Activated CD8-positive, alpha-beta T cell treated with anti-CD3 and anti-CD28 coated beads, Interleukin-2, amount 10 ng/mL, durations not matched to agents 7 days and 5 days (primary cell): Measurements from ENCODE around the gene ZNF853. TPM values are rescaled to one million over a fixed set of nuclear protein-coding genes. Genes with fewer than 3 reads are reported as not detected.

Experiments
- ATAC-seq: fragments of 150-1000 bp; cut with Tn5 transposase; one replicate; pipeline ENCODE4 v1.10.0; 2021; ENCODE audit warnings: moderate library complexity
- CTCF ChIA-PET: fragments of 350-600 bp; sonication (Branson Sonifier 250); formaldehyde crosslinking; loops from one replicate; lab custom pipeline; 2021; ENCODE audit warnings: antibody characterized with exemption; lab: Charles Lee
- POLR2A ChIA-PET: fragments of 350-600 bp; sonication (Branson Sonifier 250); formaldehyde crosslinking; loops from one replicate; lab custom pipeline; 2021; ENCODE audit warnings: antibody characterized with exemption; lab: Charles Lee
- DNase-seq: peaks from one replicate; pipeline ENCODE4 v3.0.0-alpha.2; 2020
- H3K27ac Mint-ChIP-seq: one replicate; pipeline ENCODE4 v1.8.0; 2021; ENCODE audit warnings: mild to moderate bottlenecking, mixed read lengths
- H3K27me3 Mint-ChIP-seq: one replicate; pipeline ENCODE4 v1.8.0; 2021; ENCODE audit warnings: low read depth, mixed read lengths
- H3K36me3 Mint-ChIP-seq: one replicate; pipeline ENCODE4 v1.8.0; 2021; ENCODE audit warnings: low read depth, mixed read lengths
- H3K4me1 Mint-ChIP-seq: one replicate; pipeline ENCODE4 v1.8.0; 2021; ENCODE audit warnings: low read depth, mixed read lengths
- H3K4me3 Mint-ChIP-seq: one replicate; pipeline ENCODE4 v1.8.0; 2021; ENCODE audit warnings: mild to moderate bottlenecking, mixed read lengths
- H3K9me3 Mint-ChIP-seq: one replicate; pipeline ENCODE4 v1.8.0; 2022; ENCODE audit warnings: mixed read lengths; ENCODE audit not compliant: insufficient read depth
- total RNA-seq, 2 experiments: library from RNA; stranded (reverse); gene quantifications; one replicate each; pipeline ENCODE4 v1.2.3, GENCODE V29; 2021

The ZNF853 gene
- total RNA-seq, 2 experiments from 2014 or later: 0.78 to 1.0 TPM

DNA sequence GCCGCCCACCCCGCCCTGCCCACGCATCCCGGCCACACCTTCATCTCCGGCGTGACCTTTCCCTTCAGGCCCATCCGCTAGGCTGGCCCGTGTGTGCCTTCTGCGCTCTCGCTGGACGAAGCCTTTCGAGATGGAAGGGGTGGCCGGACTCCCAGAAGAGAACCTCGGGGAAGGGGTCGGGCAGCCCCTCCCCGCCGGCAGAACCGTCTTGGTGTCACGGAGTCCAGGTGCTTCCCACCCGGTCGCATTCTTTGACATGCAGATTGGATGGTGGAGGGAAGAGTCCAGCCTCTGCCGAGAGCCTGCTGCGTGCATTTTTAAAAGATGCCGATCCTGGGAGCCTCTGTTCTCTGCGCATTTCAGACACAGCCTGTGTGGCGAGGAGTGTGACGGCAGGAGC lies 7.3 kb upstream of the ZNF853 start:
- ChIA-PET POLR2A (no interaction called here), CTCF (no interaction called here)
- Mint-ChIP-seq H3K4me3 (no peak overlapping the region), H3K4me1 (peaks cover 4% of the 10 kb centered on the region), H3K27ac (no peak overlapping the region), H3K36me3 (peaks cover 24% of the 10 kb centered on the region), H3K27me3 (peaks cover 4% of the 10 kb centered on the region), H3K9me3 (no peaks in the 10 kb centered on the region)
- ATAC-seq (no peak), DNase-seq (no peak)

- DNase-seq: no peak
- Mint-ChIP-seq H3K27me3 (peaks cover 6% of the 10 kb centered on the region), H3K36me3 (peaks cover 21% of the 10 kb centered on the region), H3K9me3 (no peaks in the 10 kb centered on the region), H3K27ac (no peak overlapping the region), H3K4me1 (peaks cover 4% of the 10 kb centered on the region), H3K4me3 (no peak overlapping the region)
- ChIA-PET CTCF (no interaction called here), POLR2A (no interaction called here)
- ATAC-seq: no peak
These were observed 6.6 kb upstream of the ZNF853 start for GRCh38 chr7:6608794-6609193.

DNA sequence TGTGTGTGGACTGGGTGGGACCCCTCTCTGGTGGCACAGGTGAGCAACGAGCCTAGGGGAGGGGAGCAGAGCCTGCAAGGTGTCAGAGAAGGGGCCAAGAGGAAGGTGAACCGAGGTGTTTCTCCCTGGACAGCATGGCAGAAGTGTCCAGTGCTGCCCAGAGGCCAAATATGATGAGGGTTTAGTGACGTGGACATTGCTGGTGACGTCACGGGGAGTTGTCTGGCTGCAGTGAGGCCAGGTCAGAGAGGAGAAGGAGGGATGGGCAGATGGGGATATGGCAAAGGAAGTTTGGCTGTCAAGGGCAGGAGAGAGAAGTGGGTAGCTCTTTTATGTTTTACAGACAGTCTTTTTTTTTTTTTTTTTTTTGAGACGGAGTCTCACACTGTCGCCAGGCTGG lies 2.6 kb upstream of the ZNF853 start:
- H3K9me3 Mint-ChIP-seq: no peaks in the 10 kb centered on the region
- H3K36me3 Mint-ChIP-seq: no peaks in the 10 kb centered on the region
- no peak overlapping the region for H3K27ac Mint-ChIP-seq
- ChIA-PET CTCF (no interaction called here), POLR2A (no interaction called here)
- no peak overlapping the region for H3K4me3 Mint-ChIP-seq
- ATAC-seq: no peak
- peaks cover 10% of the 10 kb centered on the region for H3K4me1 Mint-ChIP-seq
- no peak for DNase-seq
- H3K27me3 Mint-ChIP-seq: peaks cover 22% of the 10 kb centered on the region

DNA sequence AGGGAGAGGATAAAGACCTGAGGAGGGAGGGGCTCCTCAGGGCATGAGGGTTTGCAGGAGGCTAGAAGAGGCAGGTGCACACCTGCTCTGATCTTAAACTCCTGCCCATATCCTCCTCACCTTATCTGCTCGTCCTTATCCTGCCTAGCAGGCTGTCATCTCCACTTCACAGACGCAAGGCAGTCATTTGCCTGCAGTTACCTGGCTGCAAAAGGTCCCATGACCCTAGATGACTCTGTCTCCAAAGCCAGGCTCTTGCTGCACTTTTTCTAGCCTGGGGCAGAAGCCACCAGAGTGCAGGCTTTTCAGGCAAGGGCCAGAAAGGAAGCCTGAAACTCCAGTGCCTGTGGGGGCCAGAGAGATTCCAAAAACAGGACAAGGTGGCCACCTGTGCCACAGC lies 1.7 kb upstream of the ZNF853 start:
- Mint-ChIP-seq H3K27me3 (peaks cover 25% of the 10 kb centered on the region), H3K36me3 (no peaks in the 10 kb centered on the region), H3K4me1 (peaks cover 13% of the 10 kb centered on the region), H3K9me3 (no peaks in the 10 kb centered on the region), H3K27ac (no peak overlapping the region), H3K4me3 (no peak overlapping the region)
- no peak for ATAC-seq
- DNase-seq: no peak
- POLR2A ChIA-PET: no interaction called here
- CTCF ChIA-PET: no interaction called here

- Mint-ChIP-seq H3K4me1 (peaks cover 34% of the 10 kb centered on the region), H3K27ac (no peak overlapping the region), H3K27me3 (peaks cover 25% of the 10 kb centered on the region), H3K36me3 (no peaks in the 10 kb centered on the region), H3K9me3 (no peaks in the 10 kb centered on the region), H3K4me3 (peak overlapping the region; percentile 36)
- DNase-seq (no peak), ATAC-seq (peak; percentile 25)
- POLR2A ChIA-PET: interaction anchor here (0.7 kb wide), 1 partner anchor 227 kb away, joined by 3 read pairs; no protein-coding TSS in a partner anchor
- CTCF ChIA-PET: no interaction called here
These were observed 529 bp downstream of the ZNF853 start for GRCh38 chr7:6615723-6616555.

DNA sequence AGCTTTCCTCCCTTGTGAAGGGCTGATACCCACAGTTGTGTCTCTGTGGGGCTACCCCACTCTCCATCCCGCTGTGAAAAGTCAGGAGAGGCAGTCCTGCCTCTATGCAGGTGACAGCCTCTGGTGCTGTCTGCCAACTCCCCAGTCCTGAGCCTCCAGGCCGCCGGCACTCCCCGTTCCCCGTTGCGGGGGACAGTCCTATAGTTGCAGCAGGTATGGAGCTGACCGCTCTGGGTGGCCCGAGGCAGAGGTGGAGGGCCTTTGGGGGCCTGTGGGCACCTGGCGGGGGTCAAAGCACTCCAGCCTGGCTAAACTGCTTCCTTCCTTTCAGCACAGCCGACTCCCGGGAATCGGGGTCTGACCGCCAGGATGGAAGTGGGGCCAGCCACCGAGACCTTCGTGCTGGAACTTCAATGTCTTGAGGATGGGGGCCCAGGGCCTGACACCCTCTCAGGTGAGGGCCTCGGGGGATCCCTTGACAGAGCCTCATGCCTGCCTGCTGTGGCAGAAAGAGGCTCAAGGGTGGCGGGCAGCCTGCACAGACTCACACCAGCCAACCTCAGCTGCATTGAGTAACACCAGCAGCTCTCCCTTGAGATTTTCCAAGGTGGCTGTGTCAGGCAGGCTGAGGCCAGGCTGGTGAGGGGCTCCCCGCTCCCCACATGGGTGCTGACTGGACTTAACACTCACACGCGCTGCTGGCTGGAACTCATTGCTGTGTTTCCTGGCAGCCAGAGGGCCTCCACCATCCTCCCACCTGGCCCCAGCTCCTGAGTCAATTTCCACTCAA lies 1.6 kb downstream of the ZNF853 start:
- POLR2A ChIA-PET: interaction anchor here (0.6 kb wide), 1 partner anchor 104 kb away, joined by 3 read pairs; no protein-coding TSS in a partner anchor
- H3K4me3 Mint-ChIP-seq: no peak overlapping the region
- H3K27me3 Mint-ChIP-seq: peaks cover 25% of the 10 kb centered on the region
- H3K4me1 Mint-ChIP-seq: peaks cover 38% of the 10 kb centered on the region
- CTCF ChIA-PET: no interaction called here
- no peaks in the 10 kb centered on the region for H3K9me3 Mint-ChIP-seq
- H3K36me3 Mint-ChIP-seq: peaks cover 6% of the 10 kb centered on the region
- no peak overlapping the region for H3K27ac Mint-ChIP-seq
- no peak for DNase-seq
- no peak for ATAC-seq

GRCh38 chr7:6618621-6619020 lies 3.2 kb downstream of the ZNF853 start:
- CTCF ChIA-PET: no interaction called here
- Mint-ChIP-seq H3K27me3 (peaks cover 21% of the 10 kb centered on the region), H3K4me3 (no peak overlapping the region)

GRCh38 chr7:6619961-6620360 lies 4.6 kb downstream of the ZNF853 start:
- Mint-ChIP-seq H3K4me1 (peaks cover 52% of the 10 kb centered on the region), H3K4me3 (peak overlapping the region; percentile 23), H3K36me3 (peaks cover 6% of the 10 kb centered on the region), H3K27ac (peak overlapping the region; percentile 81), H3K9me3 (no peaks in the 10 kb centered on the region), H3K27me3 (peaks cover 14% of the 10 kb centered on the region)
- ChIA-PET POLR2A (no interaction called here), CTCF (no interaction called here)
- ATAC-seq (peak; percentile 46), DNase-seq (no peak)

More at GRCh38 chr7:6618621-6619020, 3.2 kb downstream of the ZNF853 start:
- H3K27ac Mint-ChIP-seq: no peak overlapping the region
- H3K4me1 Mint-ChIP-seq: peaks cover 46% of the 10 kb centered on the region
- H3K36me3 Mint-ChIP-seq: peaks cover 6% of the 10 kb centered on the region
- H3K9me3 Mint-ChIP-seq: no peaks in the 10 kb centered on the region
- DNase-seq (no peak), ATAC-seq (no peak)
- POLR2A ChIA-PET: no interaction called here

DNA sequence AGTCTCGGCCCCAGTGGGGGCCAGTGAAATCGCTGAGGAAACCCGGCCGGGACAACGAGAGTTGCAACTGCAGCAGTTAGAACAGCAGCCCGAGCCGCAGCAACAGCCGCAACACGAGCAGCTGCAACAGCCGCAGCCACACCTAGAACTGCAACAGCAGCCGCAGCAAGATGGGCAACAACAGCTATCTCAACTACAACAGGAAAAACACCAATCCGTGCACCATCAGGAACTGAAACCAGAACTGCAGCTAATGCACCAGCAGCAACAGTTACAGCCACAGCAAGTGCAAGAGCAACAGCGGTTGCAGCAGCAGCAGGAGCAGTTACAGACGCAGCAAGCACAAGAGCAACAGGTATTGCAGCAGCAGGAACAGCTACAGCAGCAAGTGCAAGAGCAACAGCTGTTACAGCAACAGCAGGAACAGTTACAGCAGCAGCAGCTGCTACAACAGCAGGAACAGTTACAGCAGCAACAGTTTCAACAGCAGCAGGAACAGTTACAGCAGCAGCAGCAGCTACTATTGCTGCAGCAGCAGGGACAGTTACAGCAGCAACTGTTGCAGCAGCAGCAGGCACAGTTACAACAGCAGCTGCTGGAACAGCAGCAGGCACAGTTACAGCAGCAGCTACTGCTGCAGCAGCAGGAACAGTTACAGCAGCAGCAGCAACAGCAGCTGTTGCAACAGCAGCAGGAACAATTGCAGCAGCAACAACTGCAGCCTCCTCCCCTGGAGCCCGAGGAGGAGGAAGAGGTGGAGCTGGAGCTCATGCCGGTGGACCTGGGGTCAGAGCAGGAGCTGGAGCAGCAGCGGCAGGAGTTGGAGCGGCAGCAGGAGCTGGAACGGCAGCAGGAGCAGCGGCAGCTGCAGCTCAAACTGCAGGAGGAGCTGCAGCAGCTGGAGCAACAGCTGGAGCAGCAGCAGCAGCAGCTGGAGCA lies 6.1 kb downstream of the ZNF853 start:
- Mint-ChIP-seq H3K36me3 (peaks cover 6% of the 10 kb centered on the region), H3K27ac (peak overlapping the region; percentile 14), H3K9me3 (no peaks in the 10 kb centered on the region), H3K4me3 (no peak overlapping the region), H3K27me3 (peaks cover 10% of the 10 kb centered on the region), H3K4me1 (peaks cover 49% of the 10 kb centered on the region)
- ChIA-PET CTCF (interaction anchor here (1.1 to 1.5 kb wide), 3 partner anchors 15 to 63 kb away, joined by 3 to 6 read pairs (median 4); partner anchors contain the start of genes INTS15 and ZNF316), POLR2A (interaction anchor here (0.7 kb wide), 1 partner anchor 1096 kb away, joined by 3 read pairs; no protein-coding TSS in a partner anchor)
- no peak for ATAC-seq
- DNase-seq: no peak

DNA sequence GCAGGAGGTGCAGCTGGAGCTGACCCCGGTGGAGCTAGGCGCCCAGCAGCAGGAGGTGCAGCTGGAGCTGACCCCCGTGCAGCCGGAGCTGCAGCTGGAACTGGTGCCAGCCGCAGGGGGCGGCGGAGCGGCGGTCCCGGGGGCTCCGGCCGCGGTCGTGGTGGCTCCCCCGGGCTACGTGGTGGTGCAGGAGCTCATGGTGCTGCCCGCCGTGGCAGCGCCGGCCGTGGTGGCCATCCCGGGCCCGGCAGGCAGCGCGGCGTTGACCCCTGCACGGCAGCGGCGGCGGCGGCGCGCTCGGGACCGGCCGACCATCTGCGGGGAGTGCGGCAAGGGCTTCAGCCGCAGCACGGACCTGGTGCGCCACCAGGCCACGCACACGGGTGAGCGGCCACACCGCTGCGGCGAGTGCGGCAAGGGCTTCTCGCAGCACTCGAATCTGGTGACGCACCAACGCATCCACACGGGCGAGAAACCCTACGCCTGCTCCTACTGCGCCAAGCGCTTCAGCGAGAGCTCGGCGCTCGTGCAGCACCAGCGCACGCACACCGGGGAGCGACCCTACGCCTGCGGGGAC lies 6.8 kb downstream of the ZNF853 start:
- Mint-ChIP-seq H3K27me3 (peaks cover 8% of the 10 kb centered on the region), H3K36me3 (peaks cover 6% of the 10 kb centered on the region), H3K9me3 (no peaks in the 10 kb centered on the region), H3K4me1 (peaks cover 49% of the 10 kb centered on the region), H3K4me3 (no peak overlapping the region), H3K27ac (no peak overlapping the region)
- POLR2A ChIA-PET: no interaction called here
- DNase-seq (no peak), ATAC-seq (no peak)
- CTCF ChIA-PET: interaction anchor here (1.1 to 2.1 kb wide), 4 partner anchors 14 to 63 kb away, joined by 3 to 7 read pairs (median 5); partner anchors contain the start of genes INTS15 and ZNF316
